Measurements from ENCODE around the gene ERVFRD-1. TPM values are rescaled to one million over a fixed set of nuclear protein-coding genes. Genes with fewer than 3 reads are reported as not detected.

The ERVFRD-1 gene
- polyA plus RNA-seq (ENCODE audit: insufficient read length), result 0.15 TPM

GRCh38 chr6:11110921-11111768 lies at the start of gene ERVFRD-1:
ERVFRD-1 (minus strand) TSS chr6:11111725; CDS start chr6:11105310, 6,415 bp downstream.
- DNase-seq (ENCODE audit: low read depth), result no peak

GRCh38 chr6:11160199-11160598 lies 48.7 kb upstream of the ERVFRD-1 start:
- no peak for DNase-seq (ENCODE audit: low read depth)

- DNase-seq (ENCODE audit: low read depth), result no peak
Observed at GRCh38 chr6:11155589-11155988, 44.1 kb upstream of the ERVFRD-1 start.

GRCh38 chr6:11153447-11153846 lies 41.9 kb upstream of the ERVFRD-1 start:
- DNase-seq (ENCODE audit: low read depth), result no peak

- DNase-seq (ENCODE audit: low read depth), result no peak
Observed at GRCh38 chr6:11152581-11152980, 41.1 kb upstream of the ERVFRD-1 start.

GRCh38 chr6:11151488-11151887 lies 40.0 kb upstream of the ERVFRD-1 start:
- DNase-seq (ENCODE audit: low read depth), result no peak

- DNase-seq (ENCODE audit: low read depth), result no peak
Observed at GRCh38 chr6:11149551-11149950, 38.0 kb upstream of the ERVFRD-1 start.

GRCh38 chr6:11146117-11146826 lies 34.7 kb upstream of the ERVFRD-1 start:
- no peak for DNase-seq (ENCODE audit: low read depth)

- peak; percentile 43 for DNase-seq (ENCODE audit: low read depth)
Observed at GRCh38 chr6:11144393-11144851, 32.9 kb upstream of the ERVFRD-1 start.

GRCh38 chr6:11143394-11144371 lies 32.2 kb upstream of the ERVFRD-1 start:
- DNase-seq (ENCODE audit: low read depth), result no peak

- DNase-seq (ENCODE audit: low read depth), result no peak
Observed at GRCh38 chr6:11142296-11143027, 30.9 kb upstream of the ERVFRD-1 start.

- DNase-seq (ENCODE audit: low read depth), result no peak
Observed at GRCh38 chr6:11141295-11141694, 29.8 kb upstream of the ERVFRD-1 start.

GRCh38 chr6:11140056-11140455 lies 28.5 kb upstream of the ERVFRD-1 start:
- no peak for DNase-seq (ENCODE audit: low read depth)

GRCh38 chr6:11139051-11139960 lies 27.8 kb upstream of the ERVFRD-1 start:
- no peak for DNase-seq (ENCODE audit: low read depth)

GRCh38 chr6:11136809-11137208 lies 25.3 kb upstream of the ERVFRD-1 start:
- DNase-seq (ENCODE audit: low read depth), result no peak

- DNase-seq (ENCODE audit: low read depth), result no peak
Observed at GRCh38 chr6:11133281-11133680, 21.8 kb upstream of the ERVFRD-1 start.

- no peak for DNase-seq (ENCODE audit: low read depth)
Observed at GRCh38 chr6:11132194-11132888, 20.8 kb upstream of the ERVFRD-1 start.

GRCh38 chr6:11130605-11131004 lies 19.1 kb upstream of the ERVFRD-1 start:
- no peak for DNase-seq (ENCODE audit: low read depth)

GRCh38 chr6:11129908-11130565 lies 18.5 kb upstream of the ERVFRD-1 start:
- DNase-seq (ENCODE audit: low read depth), result no peak

Data from forelimb muscle (tissue), 1 donor.